Activated T-helper 2 cell treated with anti-CD3 and anti-CD28 coated beads, Interferon-gamma antibody, Interleukin-2, Interleukin-4, amounts not matched to agents 10 μg/mL and 5 μg/mL and 100 μg/mL, durations not matched to agents 14 hours and 24 hours and 36 hours (primary cell): ENCODE data around the gene HIF1A. TPM values are rescaled to one million over a fixed set of nuclear protein-coding genes. Genes with fewer than 3 reads are reported as not detected.
"Not testable (repeated sequence)": the region's sequence is repeated elsewhere in the genome, so short reads cannot be mapped to it uniquely, and the experiment has no call there.

Experiments used
- DNase-seq: peaks from one replicate; pipeline ENCODE4 v3.0.0; 2021; ENCODE audit warnings: low spot score
- H3K27ac Mint-ChIP-seq: one replicate; pipeline ENCODE4 v1.8.0; 2021; ENCODE audit warnings: mixed read lengths
- H3K27me3 Mint-ChIP-seq: one replicate; pipeline ENCODE4 v1.8.0; 2021; ENCODE audit warnings: low read depth, mixed read lengths
- H3K36me3 Mint-ChIP-seq: one replicate; pipeline ENCODE4 v1.8.0; 2021; ENCODE audit warnings: low read depth, mixed read lengths
- H3K4me1 Mint-ChIP-seq: one replicate; pipeline ENCODE4 v1.8.0; 2021; ENCODE audit warnings: low read depth, mixed read lengths
- H3K4me3 Mint-ChIP-seq: one replicate; pipeline ENCODE4 v1.8.0; 2021; ENCODE audit warnings: low read depth, mild to moderate bottlenecking, moderate library complexity, mixed read lengths
- H3K9me3 Mint-ChIP-seq: one replicate; pipeline ENCODE4 v1.8.0; 2021; ENCODE audit warnings: mixed read lengths
- intact Hi-C: fragments of 100-400 bp; cut with micrococcal nuclease; formaldehyde crosslinking; loops from one replicate; pipeline ENCODE4 v1.15.1; 2023
- total RNA-seq: library from RNA; stranded (reverse); gene quantifications from 2 replicates; pipeline ENCODE4 v1.2.3, GENCODE V29; 2022

Gene HIF1A
- total RNA-seq, 1 donor from 2014 or later: 131 TPM

GRCh38 chr14:61746346-61746745 is 51.0 kb downstream of the HIF1A start:
- H3K27me3 Mint-ChIP-seq, H3K4me3 Mint-ChIP-seq, H3K9me3 Mint-ChIP-seq, H3K27ac Mint-ChIP-seq, intact Hi-C loops, DNase-seq: not testable (repeated sequence)
- Mint-ChIP-seq H3K4me1 (peaks cover 36% of the 10 kb centered on the region), H3K36me3 (peaks cover 81% of the 10 kb centered on the region)

DNA sequence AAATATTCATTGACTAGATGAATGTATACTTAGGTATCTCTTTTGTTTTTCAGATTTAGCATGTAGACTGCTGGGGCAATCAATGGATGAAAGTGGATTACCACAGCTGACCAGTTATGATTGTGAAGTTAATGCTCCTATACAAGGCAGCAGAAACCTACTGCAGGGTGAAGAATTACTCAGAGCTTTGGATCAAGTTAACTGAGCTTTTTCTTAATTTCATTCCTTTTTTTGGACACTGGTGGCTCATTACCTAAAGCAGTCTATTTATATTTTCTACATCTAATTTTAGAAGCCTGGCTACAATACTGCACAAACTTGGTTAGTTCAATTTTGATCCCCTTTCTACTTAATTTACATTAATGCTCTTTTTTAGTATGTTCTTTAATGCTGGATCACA is 51.6 kb downstream of the HIF1A start:
- Mint-ChIP-seq H3K9me3 (no peaks in the 10 kb centered on the region), H3K27me3 (no peaks in the 10 kb centered on the region), H3K4me1 (peaks cover 41% of the 10 kb centered on the region), H3K4me3 (peak overlapping the region; percentile 9), H3K36me3 (peaks cover 81% of the 10 kb centered on the region), H3K27ac (peak overlapping the region; percentile 50)
- no peak for DNase-seq
- intact Hi-C loops: no loop called here

GRCh38 chr14:61747342-61747741 is 52.0 kb downstream of the HIF1A start:
- no peak for DNase-seq
- Mint-ChIP-seq H3K4me1 (peaks cover 44% of the 10 kb centered on the region), H3K36me3 (peaks cover 76% of the 10 kb centered on the region), H3K4me3 (peak overlapping the region; percentile 9), H3K27ac (peak overlapping the region; percentile 50), H3K27me3 (no peaks in the 10 kb centered on the region), H3K9me3 (no peaks in the 10 kb centered on the region)
- intact Hi-C loops: no loop called here

DNA sequence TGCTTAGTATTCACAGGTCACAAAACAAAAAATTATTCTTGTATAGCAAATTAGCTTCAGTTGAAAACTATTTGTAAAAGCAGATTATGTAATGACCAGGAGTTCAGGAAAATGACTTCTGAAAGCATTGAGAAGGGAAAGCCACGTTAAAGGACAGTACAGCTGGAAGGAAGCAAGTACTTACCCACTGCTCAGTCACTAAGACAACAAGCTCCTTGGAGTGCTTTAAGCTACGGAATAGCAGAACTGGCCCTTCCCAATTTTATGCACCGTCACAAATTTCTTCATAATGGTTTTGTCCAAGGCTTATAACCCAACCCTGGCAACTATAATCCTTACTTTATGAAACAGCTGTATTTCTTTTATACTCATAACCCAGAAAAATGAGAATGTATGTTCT is 54.0 kb downstream of the HIF1A start:
- H3K9me3 Mint-ChIP-seq: no peaks in the 10 kb centered on the region
- DNase-seq: no peak
- H3K4me1 Mint-ChIP-seq: peaks cover 47% of the 10 kb centered on the region
- H3K27me3 Mint-ChIP-seq: no peaks in the 10 kb centered on the region
- H3K36me3 Mint-ChIP-seq: peaks cover 67% of the 10 kb centered on the region
- no peak overlapping the region for H3K27ac Mint-ChIP-seq
- H3K4me3 Mint-ChIP-seq: peak overlapping the region; percentile 90
- intact Hi-C loops: loop anchor here (1.0 to 2.0 kb wide), 3 partner anchors 10 to 30 kb away; no protein-coding TSS in a partner anchor

- intact Hi-C loops: loop anchor here (1.0 to 5.0 kb wide), 4 partner anchors 11 to 363 kb away; no protein-coding TSS in a partner anchor
- peaks cover 51% of the 10 kb centered on the region for H3K4me1 Mint-ChIP-seq
- peak overlapping the region; percentile 90 for H3K4me3 Mint-ChIP-seq
- H3K36me3 Mint-ChIP-seq: peaks cover 63% of the 10 kb centered on the region
- no peak for DNase-seq
- no peaks in the 10 kb centered on the region for H3K27me3 Mint-ChIP-seq
- no peaks in the 10 kb centered on the region for H3K9me3 Mint-ChIP-seq
- peak overlapping the region; percentile 50 for H3K27ac Mint-ChIP-seq
Observed at GRCh38 chr14:61749867-61750266, 54.6 kb downstream of the HIF1A start.

DNA sequence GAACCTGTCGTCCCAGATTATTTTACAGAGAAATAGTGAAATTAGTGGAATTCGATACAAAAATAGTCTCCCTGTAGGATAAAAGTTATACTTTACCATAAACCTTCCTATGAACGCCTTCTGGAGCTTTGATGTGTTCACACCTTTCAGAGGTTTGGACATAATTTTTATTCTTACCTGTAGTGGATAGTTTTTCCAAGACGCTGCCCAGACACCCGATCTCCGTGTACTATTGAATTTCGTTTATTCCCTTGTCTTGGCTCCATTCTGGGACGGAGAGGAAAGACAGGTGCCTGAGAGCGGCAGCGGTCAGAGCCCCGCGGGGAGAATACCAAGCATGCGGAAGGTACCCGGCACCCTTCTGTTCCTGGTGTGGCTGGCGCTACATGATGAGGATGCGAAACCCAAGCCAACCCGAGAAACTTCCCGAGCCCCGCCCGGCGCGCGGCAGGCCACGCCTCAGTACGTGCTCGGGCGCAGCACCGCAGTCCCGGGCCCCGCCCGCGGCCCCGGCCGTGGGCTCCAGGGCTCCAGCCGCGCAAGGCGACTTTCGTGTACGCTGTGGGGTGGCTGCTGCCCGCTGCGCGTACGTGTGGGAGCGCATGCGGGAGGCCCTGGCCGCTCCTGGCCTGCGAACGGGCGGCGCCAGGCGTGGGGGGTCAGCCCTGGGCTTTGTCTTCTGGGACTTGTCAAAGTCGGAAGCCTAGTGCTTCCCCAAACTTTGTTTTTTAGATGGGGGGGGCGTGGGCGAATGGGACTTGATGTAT is 55.6 kb downstream of the HIF1A start:
- H3K27ac Mint-ChIP-seq: peak overlapping the region; percentile 81
- no peaks in the 10 kb centered on the region for H3K27me3 Mint-ChIP-seq
- peaks cover 52% of the 10 kb centered on the region for H3K36me3 Mint-ChIP-seq
- intact Hi-C loops: loop anchor here (1.0 to 5.0 kb wide), 3 partner anchors 11 to 364 kb away; partner anchors contain the start of genes HIF1A and SNAPC1
- peak; percentile 84 for DNase-seq
- H3K4me1 Mint-ChIP-seq: peaks cover 48% of the 10 kb centered on the region
- H3K4me3 Mint-ChIP-seq: peak overlapping the region; percentile 90
- no peaks in the 10 kb centered on the region for H3K9me3 Mint-ChIP-seq

DNA sequence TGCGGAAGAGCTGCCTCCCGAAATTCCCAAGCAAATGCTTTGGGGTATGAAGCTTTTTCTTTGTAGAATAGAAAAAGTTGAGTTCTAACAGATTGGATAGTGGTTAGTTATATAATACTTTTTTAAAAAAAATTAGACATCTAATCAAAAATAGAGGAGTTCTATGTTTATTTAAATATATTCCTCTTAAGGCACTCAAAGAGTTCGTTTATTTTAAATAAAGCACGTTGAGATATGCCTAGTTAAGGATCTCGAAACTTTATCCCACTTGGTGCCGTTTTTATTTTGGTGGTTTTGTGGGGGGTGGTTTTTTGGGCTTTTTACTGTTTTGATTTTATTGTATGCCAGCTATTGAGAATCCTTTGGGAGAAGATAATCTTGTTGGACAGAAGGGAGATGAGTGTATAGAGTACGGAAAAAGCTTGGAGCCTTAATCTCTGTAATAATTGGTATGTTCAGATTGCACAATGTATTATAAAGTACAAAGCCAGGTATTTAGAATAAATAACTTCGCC is 56.2 kb downstream of the HIF1A start:
- Mint-ChIP-seq H3K36me3 (peaks cover 46% of the 10 kb centered on the region), H3K27ac (peak overlapping the region; percentile 67), H3K4me3 (peak overlapping the region; percentile 90), H3K9me3 (no peaks in the 10 kb centered on the region), H3K27me3 (peaks cover 1% of the 10 kb centered on the region), H3K4me1 (peaks cover 45% of the 10 kb centered on the region)
- no peak for DNase-seq
- intact Hi-C loops: loop anchor here (1.0 to 5.0 kb wide), 3 partner anchors 11 to 364 kb away; partner anchors contain the start of genes HIF1A and SNAPC1

DNA sequence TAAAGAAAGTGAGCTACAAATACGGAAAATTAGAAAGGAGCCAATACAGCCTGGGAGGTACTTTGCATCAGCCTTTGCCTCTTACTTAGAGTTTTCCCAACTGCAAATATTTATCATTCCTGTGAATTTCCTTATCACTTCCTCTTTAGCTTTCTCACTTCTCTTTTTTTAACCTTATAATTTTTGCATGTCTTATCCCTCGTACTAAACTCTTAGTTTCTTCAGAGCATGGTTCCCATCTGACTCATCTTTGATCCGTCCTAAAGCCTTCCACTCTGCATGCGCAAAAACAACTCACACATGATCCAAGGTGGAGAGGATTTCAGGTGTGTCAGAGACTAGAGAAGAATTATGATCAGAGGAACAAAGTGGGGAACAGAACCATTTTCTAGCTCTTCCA is 57.3 kb downstream of the HIF1A start:
- Mint-ChIP-seq H3K27ac (no peak overlapping the region), H3K36me3 (peaks cover 36% of the 10 kb centered on the region), H3K9me3 (no peaks in the 10 kb centered on the region), H3K4me3 (no peak overlapping the region), H3K4me1 (peaks cover 39% of the 10 kb centered on the region), H3K27me3 (peaks cover 4% of the 10 kb centered on the region)
- no peak for DNase-seq
- intact Hi-C loops: loop anchor here (5.0 kb wide), 1 partner anchor 365 kb away; no protein-coding TSS in a partner anchor

DNA sequence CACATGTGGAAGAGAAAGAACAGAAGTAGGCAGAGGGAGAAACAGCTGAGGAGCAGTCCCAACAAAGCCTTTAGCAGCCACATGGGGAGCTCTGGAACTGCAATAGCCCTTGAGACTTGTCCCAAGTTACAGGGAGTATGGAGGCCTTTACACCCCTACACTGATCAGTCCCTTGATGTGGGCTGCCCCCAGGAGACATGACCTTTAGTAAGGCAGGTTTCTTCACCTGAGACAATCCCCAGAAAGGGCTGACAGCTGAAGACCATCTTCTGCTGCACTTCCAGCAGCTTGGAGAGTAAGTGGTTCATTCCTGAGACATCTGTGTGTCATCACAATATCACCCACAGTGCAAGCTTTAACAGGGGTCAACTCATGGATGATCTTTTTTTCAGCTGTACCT is 58.3 kb downstream of the HIF1A start:
- H3K4me1 Mint-ChIP-seq: peaks cover 33% of the 10 kb centered on the region
- intact Hi-C loops: loop anchor here (5.0 kb wide), 1 partner anchor 366 kb away; no protein-coding TSS in a partner anchor
- DNase-seq: no peak
- H3K27me3 Mint-ChIP-seq: peaks cover 4% of the 10 kb centered on the region
- H3K27ac Mint-ChIP-seq: no peak overlapping the region
- H3K4me3 Mint-ChIP-seq: no peak overlapping the region
- H3K36me3 Mint-ChIP-seq: peaks cover 30% of the 10 kb centered on the region
- H3K9me3 Mint-ChIP-seq: no peaks in the 10 kb centered on the region

DNA sequence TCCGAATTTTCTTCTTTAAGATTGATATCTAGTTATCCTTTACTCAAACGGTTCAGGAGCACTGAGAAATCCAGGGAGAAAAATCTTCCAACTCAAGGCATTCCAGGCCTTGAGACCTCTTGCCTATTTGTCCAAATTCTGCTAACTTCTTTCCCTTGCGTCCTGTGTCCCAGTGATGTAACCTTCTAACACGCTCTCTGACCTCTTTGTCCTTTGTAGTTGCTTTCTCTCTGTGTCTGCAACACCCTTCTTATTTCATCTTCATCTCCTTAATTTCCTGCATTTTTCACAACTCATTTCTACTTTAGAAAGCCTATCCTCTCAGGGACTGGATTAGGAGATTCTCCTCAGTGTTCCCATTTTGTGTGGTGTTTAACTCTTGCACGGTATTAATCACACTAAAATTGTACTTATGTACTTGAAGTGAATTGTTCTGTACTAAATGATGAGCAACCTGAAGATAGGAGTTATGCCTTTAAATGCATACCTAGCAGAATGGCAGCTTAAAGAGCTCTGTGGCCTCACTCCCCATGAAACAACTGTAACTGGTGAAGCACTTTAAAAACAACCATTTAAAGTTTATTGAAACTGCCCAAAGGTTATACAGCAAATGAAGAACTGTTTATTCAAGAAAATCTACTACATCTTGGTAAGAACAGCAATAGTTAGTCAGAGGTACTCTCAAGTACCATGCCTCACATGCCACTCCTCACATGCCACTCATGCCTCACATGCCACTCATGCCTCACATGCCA is 59.5 kb downstream of the HIF1A start:
- H3K36me3 Mint-ChIP-seq: peaks cover 19% of the 10 kb centered on the region
- DNase-seq: no peak
- peaks cover 4% of the 10 kb centered on the region for H3K27me3 Mint-ChIP-seq
- H3K27ac Mint-ChIP-seq: no peak overlapping the region
- intact Hi-C loops: loop anchor here (5.0 kb wide), 1 partner anchor 368 kb away; no protein-coding TSS in a partner anchor
- H3K4me3 Mint-ChIP-seq: no peak overlapping the region
- peaks cover 28% of the 10 kb centered on the region for H3K4me1 Mint-ChIP-seq
- no peaks in the 10 kb centered on the region for H3K9me3 Mint-ChIP-seq

DNA sequence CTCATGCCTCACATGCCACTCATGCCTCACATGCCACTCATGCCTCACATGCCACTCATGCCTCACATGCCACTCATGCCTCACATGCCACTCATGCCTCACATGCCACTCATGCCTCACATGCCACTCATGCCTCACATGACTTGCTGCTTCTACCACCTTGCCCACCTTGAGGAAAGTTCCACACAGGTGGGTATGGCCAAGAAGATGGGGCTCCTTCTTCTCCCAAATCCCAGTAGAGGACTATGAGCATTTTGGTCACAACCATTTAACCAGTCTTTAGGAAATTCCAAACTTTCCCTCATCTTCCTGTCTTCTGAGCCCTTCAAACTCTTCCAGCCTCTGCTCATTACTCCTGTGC is 60.0 kb downstream of the HIF1A start:
- H3K27me3 Mint-ChIP-seq, H3K27ac Mint-ChIP-seq, intact Hi-C loops, DNase-seq, H3K4me3 Mint-ChIP-seq, H3K9me3 Mint-ChIP-seq: not testable (repeated sequence)
- peaks cover 14% of the 10 kb centered on the region for H3K36me3 Mint-ChIP-seq
- peaks cover 23% of the 10 kb centered on the region for H3K4me1 Mint-ChIP-seq

GRCh38 chr14:61756135-61756534 is 60.8 kb downstream of the HIF1A start:
- H3K27me3 Mint-ChIP-seq: peaks cover 4% of the 10 kb centered on the region
- peaks cover 22% of the 10 kb centered on the region for H3K4me1 Mint-ChIP-seq
- no peak for DNase-seq
- intact Hi-C loops: no loop called here
- H3K27ac Mint-ChIP-seq: no peak overlapping the region
- H3K4me3 Mint-ChIP-seq: no peak overlapping the region
- peaks cover 10% of the 10 kb centered on the region for H3K36me3 Mint-ChIP-seq
- H3K9me3 Mint-ChIP-seq: no peaks in the 10 kb centered on the region
